ENCODE data around the gene CADM2. TPM values are rescaled to one million over a fixed set of nuclear protein-coding genes. Genes with fewer than 3 reads are reported as not detected.

The CADM2 gene
- total and polyA plus RNA-seq, 2 donors (not counting 3 experiments of a cell fraction or from before 2014, with no cell fraction given) = not detected

GRCh38 chr3:85313380-85313779, 354.6 kb downstream of the CADM2 start:
- H3K79me2 ChIP-seq (ENCODE audit: control insufficient read depth, insufficient read depth, low read length) = no peaks in the 10 kb centered on the region
- no peak overlapping the region for H3K4me3 ChIP-seq (replicated peaks in 1 of 3; ENCODE audit: insufficient read depth in 1 of 3, low read depth in 1 of 3, low read length in 3 of 3)
- H3K4me1 ChIP-seq (ENCODE audit: control insufficient read depth, extremely low read depth, insufficient read depth, low read length) = no peaks in the 10 kb centered on the region
- no peak overlapping the region for H3K9ac ChIP-seq (replicated peaks; ENCODE audit: extremely low read depth, insufficient read depth, low read length)
- FAIRE-seq = no peak
- H4K20me1 ChIP-seq (replicated peaks; ENCODE audit: control insufficient read depth, extremely low read depth, insufficient read depth, low read length) = no peaks in the 10 kb centered on the region
- DNase-seq (ENCODE audit: low read depth, low spot score) = no peak
- no TSS peak for BruUV-seq (replicated peaks)
- ChIA-PET POLR2A (no interaction called here), CTCF (interaction anchor here (0.6 kb wide), 1 partner anchor 12 kb away, joined by 3 read pairs; no protein-coding TSS in a partner anchor)
- no peaks in the 10 kb centered on the region for H3K9me3 ChIP-seq (replicated peaks; ENCODE audit: control insufficient read depth, insufficient read depth, low read length)
- no peak overlapping the region for H2AFZ ChIP-seq (ENCODE audit: low read depth, low read length)
- TF ChIP-seq CTCF (IDR thresholded peaks at IDR 0.05; ENCODE audit: extremely low read depth in 1 of 2, insufficient read depth in 1 of 2, low read depth in 1 of 2, low read length in 2 of 2) (no peak), EZH2 (IDR thresholded peaks at IDR 0.05; ENCODE audit: borderline replicate concordance, low read depth, low read length, severe bottlenecking) (no peak), GATA2 (IDR thresholded peaks at IDR 0.05; ENCODE audit: insufficient read depth, insufficient read length, low read depth, low read length) (no peak), POLR2A (IDR thresholded peaks at IDR 0.05; ENCODE audit: low read depth, low read length) (no peak), JUN (IDR thresholded peaks at IDR 0.05; ENCODE audit: borderline replicate concordance, insufficient read depth, insufficient read length, low read depth) (no peak), FOS (IDR thresholded peaks at IDR 0.05; ENCODE audit: borderline replicate concordance, insufficient read depth, low read length) (no peak), MYC (IDR thresholded peaks at IDR 0.05; ENCODE audit: low read depth, low read length) (no peak), POLR2AphosphoS5 (IDR thresholded peaks at IDR 0.05; ENCODE audit: insufficient read depth, low read depth, low read length) (no peak)
- TF ChIP-seq, protein P1, sequence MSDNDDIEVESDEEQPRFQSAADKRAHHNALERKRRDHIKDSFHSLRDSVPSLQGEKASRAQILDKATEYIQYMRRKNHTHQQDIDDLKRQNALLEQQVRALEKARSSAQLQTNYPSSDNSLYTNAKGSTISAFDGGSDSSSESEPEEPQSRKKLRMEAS (IDR thresholded peaks at IDR 0.05; ENCODE audit: insufficient read depth, insufficient read length) = no peak
- H3K27ac ChIP-seq (ENCODE audit: insufficient read depth, low read depth, low read length) = no peak overlapping the region
- no peaks in the 10 kb centered on the region for H3K9me1 ChIP-seq (replicated peaks; ENCODE audit: control insufficient read depth, extremely low read depth, insufficient read depth, low read length)
- H3K36me3 ChIP-seq (ENCODE audit: control insufficient read depth in 2 of 2, extremely low read depth in 1 of 2, insufficient read depth in 2 of 2, low read length in 2 of 2) = no peaks in the 10 kb centered on the region
- dilution Hi-C loops (cut with MboI; ENCODE audit: extremely low pct_ligation_motif_present, low sequenced_read_pairs) (no loop called here), intact Hi-C loops (cut with micrococcal nuclease) (no loop called here)
- H3K27me3 ChIP-seq (ENCODE audit: control insufficient read depth in 2 of 2, insufficient read depth in 2 of 2, low read length in 2 of 2) = no peaks in the 10 kb centered on the region
- no peak overlapping the region for H3K4me2 ChIP-seq (ENCODE audit: insufficient read depth, low read length)
